OCI-LY7 (cell line): Measurements from ENCODE around the gene SMAP2.

Experiments used
- CTCF ChIP-seq: fragments of 200-600 bp; sonication (generic); conservative IDR thresholded peaks from 2 replicates; pipeline ENCODE4 v1.5.1; 2014; ENCODE audit warnings: mild to moderate bottlenecking, antibody characterized with exemption, low read length, moderate library complexity, mixed read lengths
- EZH2phosphoT487 ChIP-seq: fragments of 200-600 bp; sonication (generic); IDR thresholded peaks from 2 replicates; pipeline ENCODE4 v1.6.1; 2018; ENCODE audit warnings: low read depth, borderline replicate concordance, mild to moderate bottlenecking, mixed run types, antibody characterized with exemption, low read length, moderate library complexity, mixed read lengths

GRCh38 chr1:40401473-40402201, 28.1 kb downstream of the SMAP2 start:
- TF ChIP-seq CTCF (no peak), EZH2phosphoT487 (no peak)
